ENCODE data around the gene ADAMTS17.

ADAMTS17 gene

DNA sequence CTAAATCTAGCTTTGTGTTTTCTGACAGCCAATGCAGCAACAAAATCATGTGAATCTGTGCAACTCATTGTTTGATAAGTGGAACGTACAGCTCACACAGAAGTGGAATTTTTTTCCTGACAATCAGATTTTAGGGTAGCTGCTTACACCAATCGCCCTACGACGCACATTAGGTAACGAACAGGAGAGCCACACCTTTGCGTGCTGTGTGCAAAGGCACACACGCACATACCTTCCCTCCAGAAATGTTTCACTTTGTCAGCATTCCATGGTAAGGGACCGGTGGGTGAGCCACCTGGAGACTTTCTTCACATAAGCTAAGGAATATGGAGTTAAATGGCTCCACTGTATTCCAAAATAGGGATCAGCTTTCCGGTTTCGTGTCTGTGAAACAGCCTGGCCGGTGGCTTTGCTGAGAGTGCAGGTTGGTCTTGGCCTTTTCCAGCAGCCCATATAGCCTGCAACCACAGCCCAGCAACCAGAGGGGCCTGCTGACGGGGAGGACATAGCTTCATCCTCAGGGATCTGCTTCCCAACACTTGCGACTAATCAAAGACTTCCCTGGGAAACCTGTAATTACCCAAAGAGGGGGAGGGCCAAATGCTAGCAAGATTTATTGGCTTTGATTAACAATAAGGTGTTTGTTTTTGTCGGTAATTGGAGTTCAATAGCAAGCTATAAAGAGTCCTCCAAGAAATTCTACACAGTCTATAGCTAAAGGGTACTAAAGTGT is 145.3 kb downstream of the ADAMTS17 start:
- FAIRE-seq: no peak
- DNase-seq (ENCODE audit: insufficient read length): no peak
- TF ChIP-seq POLR2AphosphoS5 (IDR thresholded peaks at IDR 0.05; ENCODE audit: low read depth, low read length): no peak

GRCh38 chr15:100194996-100195395 is 146.8 kb downstream of the ADAMTS17 start:
- FAIRE-seq (no peak), DNase-seq (ENCODE audit: insufficient read length) (no peak)
- TF ChIP-seq POLR2A (IDR thresholded peaks at IDR 0.05; ENCODE audit: low read depth, low read length) (no peak), TAF1 (IDR thresholded peaks at IDR 0.05; ENCODE audit: borderline replicate concordance, low read depth, low read length) (no peak), POLR2AphosphoS5 (IDR thresholded peaks at IDR 0.05; ENCODE audit: low read depth, low read length) (no peak)

- no peak for TF ChIP-seq POLR2AphosphoS5 (IDR thresholded peaks at IDR 0.05; ENCODE audit: low read depth, low read length)
- TF ChIP-seq POLR2A (IDR thresholded peaks at IDR 0.05; ENCODE audit: low read depth, low read length): no peak
- TF ChIP-seq TAF1 (IDR thresholded peaks at IDR 0.05; ENCODE audit: borderline replicate concordance, low read depth, low read length): no peak
- DNase-seq (ENCODE audit: insufficient read length): no peak
- FAIRE-seq: no peak
Measured at GRCh38 chr15:100193277-100193860, 148.4 kb downstream of the ADAMTS17 start.

GRCh38 chr15:100192097-100193080 is 149.4 kb downstream of the ADAMTS17 start:
- TF ChIP-seq POLR2A (IDR thresholded peaks at IDR 0.05; ENCODE audit: low read depth, low read length) (no peak), POLR2AphosphoS5 (IDR thresholded peaks at IDR 0.05; ENCODE audit: low read depth, low read length) (no peak), TAF1 (IDR thresholded peaks at IDR 0.05; ENCODE audit: borderline replicate concordance, low read depth, low read length) (no peak)
- FAIRE-seq: no peak
- DNase-seq (ENCODE audit: insufficient read length): no peak

GRCh38 chr15:100191161-100191560 is 150.6 kb downstream of the ADAMTS17 start:
- FAIRE-seq: no peak
- no peak for DNase-seq (ENCODE audit: insufficient read length)
- TF ChIP-seq POLR2AphosphoS5 (IDR thresholded peaks at IDR 0.05; ENCODE audit: low read depth, low read length) (no peak), POLR2A (IDR thresholded peaks at IDR 0.05; ENCODE audit: low read depth, low read length) (no peak), TAF1 (IDR thresholded peaks at IDR 0.05; ENCODE audit: borderline replicate concordance, low read depth, low read length) (no peak)

DNA sequence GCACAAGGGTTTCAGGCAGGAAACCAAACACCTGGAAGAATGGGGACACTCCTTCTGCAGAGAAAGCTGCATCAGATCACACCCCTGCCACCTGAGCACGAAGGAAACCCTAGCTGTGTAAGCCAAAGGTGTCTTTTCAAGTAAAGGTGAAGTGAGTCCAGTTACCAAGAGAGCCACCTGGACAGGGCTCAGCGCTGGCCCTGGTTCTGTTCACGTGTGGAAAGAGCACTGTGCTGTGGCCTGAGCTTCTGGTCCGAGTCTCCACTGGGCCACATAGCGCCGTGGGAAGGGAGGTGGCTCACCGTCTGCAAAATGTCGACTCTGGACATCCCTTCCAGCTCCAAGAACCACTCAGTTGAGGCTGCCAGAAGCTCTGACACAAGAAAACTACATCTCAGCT is 151.1 kb downstream of the ADAMTS17 start:
- FAIRE-seq (no peak), DNase-seq (ENCODE audit: insufficient read length) (no peak)
- no peak for TF ChIP-seq POLR2AphosphoS5 (IDR thresholded peaks at IDR 0.05; ENCODE audit: low read depth, low read length)
- no peak for TF ChIP-seq POLR2A (IDR thresholded peaks at IDR 0.05; ENCODE audit: low read depth, low read length)
- no peak for TF ChIP-seq TAF1 (IDR thresholded peaks at IDR 0.05; ENCODE audit: borderline replicate concordance, low read depth, low read length)

- TF ChIP-seq POLR2A (IDR thresholded peaks at IDR 0.05; ENCODE audit: low read depth, low read length) (no peak), POLR2AphosphoS5 (IDR thresholded peaks at IDR 0.05; ENCODE audit: low read depth, low read length) (no peak), TAF1 (IDR thresholded peaks at IDR 0.05; ENCODE audit: borderline replicate concordance, low read depth, low read length) (no peak)
- DNase-seq (ENCODE audit: insufficient read length): no peak
- no peak for FAIRE-seq
Measured at GRCh38 chr15:100189849-100190248, 151.9 kb downstream of the ADAMTS17 start.

GRCh38 chr15:100189319-100189718 is 152.5 kb downstream of the ADAMTS17 start:
- no peak for TF ChIP-seq POLR2AphosphoS5 (IDR thresholded peaks at IDR 0.05; ENCODE audit: low read depth, low read length)
- no peak for TF ChIP-seq POLR2A (IDR thresholded peaks at IDR 0.05; ENCODE audit: low read depth, low read length)
- no peak for TF ChIP-seq TAF1 (IDR thresholded peaks at IDR 0.05; ENCODE audit: borderline replicate concordance, low read depth, low read length)
- no peak for FAIRE-seq
- no peak for DNase-seq (ENCODE audit: insufficient read length)

DNA sequence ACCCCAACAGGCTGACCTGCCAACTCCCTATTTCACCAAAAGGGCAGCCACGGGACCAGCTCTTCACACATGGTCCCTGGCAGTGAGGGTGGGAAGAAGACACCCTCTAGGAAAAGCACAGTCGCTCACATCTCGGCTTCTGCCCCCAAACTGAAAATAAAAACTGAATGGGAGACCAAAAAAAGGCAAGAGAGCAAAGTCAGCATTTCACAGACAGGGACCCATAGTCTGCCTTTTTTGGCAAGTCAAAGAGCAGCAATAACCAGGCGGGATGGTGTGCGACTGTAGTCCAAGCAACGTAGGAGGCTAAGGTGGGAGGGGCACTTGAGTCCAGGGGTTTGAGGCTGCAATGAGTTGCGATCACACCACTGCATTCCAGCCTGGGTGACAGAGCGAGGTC is 154.1 kb downstream of the ADAMTS17 start:
- TF ChIP-seq POLR2A (IDR thresholded peaks at IDR 0.05; ENCODE audit: low read depth, low read length) (no peak), POLR2AphosphoS5 (IDR thresholded peaks at IDR 0.05; ENCODE audit: low read depth, low read length) (no peak), TAF1 (IDR thresholded peaks at IDR 0.05; ENCODE audit: borderline replicate concordance, low read depth, low read length) (no peak)
- no peak for DNase-seq (ENCODE audit: insufficient read length)
- no peak for FAIRE-seq

DNA sequence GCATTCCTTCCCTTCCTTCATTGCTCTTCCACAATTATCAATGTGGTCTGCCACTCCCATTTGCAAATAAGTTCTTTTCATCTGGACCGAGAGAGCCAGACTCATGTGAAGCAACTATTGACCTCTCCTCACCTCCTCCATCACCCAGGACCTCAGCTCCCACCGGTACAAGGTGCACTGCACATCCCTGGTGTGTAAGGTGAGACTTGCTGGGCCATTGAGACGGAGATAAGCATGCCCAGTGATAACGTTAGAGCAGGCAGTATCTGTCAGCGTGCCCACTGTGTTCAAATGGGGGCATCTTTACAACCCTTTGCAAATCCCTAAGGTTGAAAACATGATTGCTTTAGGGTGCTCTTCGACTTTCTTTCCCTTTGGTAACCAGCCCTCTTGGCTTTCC is 154.8 kb downstream of the ADAMTS17 start:
- no peak for DNase-seq (ENCODE audit: insufficient read length)
- FAIRE-seq: no peak
- TF ChIP-seq TAF1 (IDR thresholded peaks at IDR 0.05; ENCODE audit: borderline replicate concordance, low read depth, low read length): no peak
- TF ChIP-seq POLR2AphosphoS5 (IDR thresholded peaks at IDR 0.05; ENCODE audit: low read depth, low read length): no peak
- no peak for TF ChIP-seq POLR2A (IDR thresholded peaks at IDR 0.05; ENCODE audit: low read depth, low read length)

DNA sequence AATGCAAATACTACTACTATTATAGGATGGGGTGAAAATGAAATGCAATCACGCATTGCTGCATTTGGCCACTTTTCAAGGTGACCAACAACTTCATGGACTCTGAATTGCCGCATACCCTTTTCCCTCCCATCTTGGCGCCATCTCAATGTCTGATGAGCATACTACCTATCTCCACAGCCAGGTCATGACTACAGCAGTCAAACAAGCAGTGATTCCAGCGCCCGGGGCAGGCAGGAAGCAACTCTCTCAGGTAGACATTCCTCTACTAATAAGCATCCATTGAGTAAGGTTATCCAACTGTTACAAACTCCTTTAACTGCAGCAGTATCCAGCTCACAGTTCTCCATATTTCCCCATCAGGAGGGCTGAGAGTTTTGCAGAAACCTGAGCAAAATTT is 155.4 kb downstream of the ADAMTS17 start:
- no peak for DNase-seq (ENCODE audit: insufficient read length)
- no peak for TF ChIP-seq POLR2AphosphoS5 (IDR thresholded peaks at IDR 0.05; ENCODE audit: low read depth, low read length)
- no peak for TF ChIP-seq POLR2A (IDR thresholded peaks at IDR 0.05; ENCODE audit: low read depth, low read length)
- TF ChIP-seq TAF1 (IDR thresholded peaks at IDR 0.05; ENCODE audit: borderline replicate concordance, low read depth, low read length): no peak
- FAIRE-seq: no peak
